ENCODE results near the gene PNPLA2. TPM values are rescaled to one million over a fixed set of nuclear protein-coding genes. Genes with fewer than 3 reads are reported as not detected.
A peak's percentile ranks its signal among the peaks of the same experiment; 100 is the strongest.

Gene PNPLA2
- total and polyA plus RNA-seq, 2 of the 8 experiments (the other 6 are each of a cell fraction or from before 2014, with no cell fraction given) = 30.9 to 62.1 TPM

DNA sequence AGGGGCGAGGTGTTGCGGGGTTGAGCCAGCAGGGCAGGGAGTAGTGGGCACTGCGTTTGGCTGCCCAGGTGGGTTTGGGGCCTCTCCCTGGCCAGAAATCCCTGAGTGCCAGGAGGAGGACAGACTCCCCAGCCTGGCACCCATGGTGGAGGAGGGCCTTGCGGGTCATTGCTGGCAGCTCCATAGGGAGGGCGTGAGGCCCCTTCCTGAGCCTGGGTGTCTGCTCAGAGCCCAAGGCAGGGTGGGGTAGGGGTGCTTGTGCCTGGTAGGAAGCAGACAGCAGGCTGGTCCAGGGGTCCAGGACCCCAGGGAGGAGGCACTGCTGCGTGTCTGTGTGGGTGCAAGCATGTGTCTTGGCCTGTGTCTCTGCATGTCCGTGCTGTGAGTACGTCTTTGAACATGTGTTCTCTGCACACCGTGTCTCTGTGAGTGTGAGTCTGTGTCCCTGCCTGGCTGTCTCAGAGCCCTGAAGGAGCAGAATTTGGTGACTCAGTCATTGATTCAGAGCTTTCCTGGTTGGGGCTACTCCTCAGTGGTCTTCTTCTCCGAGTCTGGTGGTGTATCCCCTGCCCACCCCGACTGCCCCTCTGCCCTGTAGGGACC, 27.9 kb downstream of the PNPLA2 start:
- Histone ChIP-seq H3K23ac (ENCODE audit: insufficient read length) (no peak overlapping the region), H3K27me3 (replicated peaks in 1 of 4; ENCODE audit: control insufficient read depth in 3 of 4, extremely low read depth in 1 of 4, insufficient read depth in 3 of 4, low read length in 3 of 4) (peaks cover 0 to 2% (median 0%) of the 10 kb centered on the region in 4 experiments; a peak in 4 of 7 replicates), H3K18ac (ENCODE audit: extremely low read depth, low read length) (no peak overlapping the region), H3K9me3 (ENCODE audit: insufficient read depth in 2 of 2, low read depth in 1 of 2, low read length in 1 of 2) (no peaks in the 10 kb centered on the region), H4K5ac (ENCODE audit: insufficient read length, low read depth, low read length) (no peak overlapping the region), H4K91ac (replicated peaks; ENCODE audit: insufficient read length, low read length) (no peak overlapping the region), H4K20me1 (replicated peaks in 1 of 2; ENCODE audit: control insufficient read depth in 1 of 2, insufficient read depth in 2 of 2, low read length in 2 of 2) (peaks cover 10 to 20% of the 10 kb centered on the region in 2 experiments), H3K56ac (replicated peaks; ENCODE audit: insufficient read length, low read depth, low read length) (no peak overlapping the region), H3K27ac (ENCODE audit: low read depth, low read length) (no peak overlapping the region), H3K4me2 (ENCODE audit: insufficient read depth in 1 of 2, low read depth in 2 of 2, low read length in 2 of 2) (no peak overlapping the region), H3K4me1 (replicated peaks in 1 of 4; ENCODE audit: control insufficient read depth in 3 of 4, insufficient read depth in 4 of 4, low read length in 3 of 4) (peaks cover 0 to 44% (median 29%) of the 10 kb centered on the region in 4 experiments; a peak in 6 of 7 replicates), H3K4me3 (ENCODE audit: extremely low read depth in 1 of 4, insufficient read depth in 2 of 4, low read depth in 3 of 4, low read length in 4 of 4) (no peak overlapping the region), H2AK5ac (ENCODE audit: low read depth, low read length) (peak overlapping the region; percentile 40; the same call in 1 of the 2 replicates), H2AFZ (ENCODE audit: low read length) (no peak overlapping the region), H2BK5ac (ENCODE audit: low read depth, low read length) (peak overlapping the region; percentile 73; the same call in 1 of the 2 replicates), H3K4ac (replicated peaks; ENCODE audit: insufficient read length, low read depth, low read length) (no peak overlapping the region), H3K9ac (replicated peaks in 1 of 4; ENCODE audit: extremely low read depth in 1 of 4, low read depth in 3 of 4, low read length in 3 of 4) (no peak overlapping the region), H2BK120ac (replicated peaks; ENCODE audit: low read depth, low read length) (no peak overlapping the region), H3K14ac (ENCODE audit: insufficient read length) (no peak overlapping the region), H3K36me3 (ENCODE audit: control insufficient read depth in 2 of 4, insufficient read depth in 4 of 4, low read length in 3 of 4) (no peaks in the 10 kb centered on the region), H3K23me2 (ENCODE audit: low read depth, low read length) (peaks cover 32% of the 10 kb centered on the region; the same call in 1 of the 2 replicates), H4K8ac (ENCODE audit: extremely low read depth, insufficient read depth, low read length) (no peak overlapping the region), H2BK12ac (ENCODE audit: low read depth, low read length) (peak overlapping the region; percentile 9; the same call in 1 of the 2 replicates), H3K79me2 (ENCODE audit: control insufficient read depth in 1 of 2, insufficient read depth in 2 of 2, low read length in 2 of 2) (peaks cover 0 to 17% of the 10 kb centered on the region in 2 experiments; a peak in 1 of 4 replicates), H2BK20ac (ENCODE audit: low read length) (no peak overlapping the region; the same call in 1 of the 2 replicates), H2BK15ac (ENCODE audit: low read length) (peak overlapping the region; percentile 100), H3K79me1 (ENCODE audit: low read depth, low read length) (no peaks in the 10 kb centered on the region)
- DNase-seq (ENCODE audit: low read depth in 1 of 2, low spot score in 2 of 2) (no peak), FAIRE-seq (no peak)
- POLR2A ChIA-PET (ENCODE audit: partially characterized antibody) = interaction anchor here (0.6 to 40.4 kb wide), 6 partner anchors 11 to 173 kb away, joined by 3 to 1917 read pairs (median 3); partner anchors contain the start of genes CD151, CEND1, CHID1 and CRACR2B
- CTCF ChIA-PET (ENCODE audit: partially characterized antibody) = interaction anchor here (0.5 to 6.7 kb wide), 18 partner anchors 9 to 204 kb away, joined by 3 to 74 read pairs (median 4); partner anchors contain the start of gene PIDD1
- WGBS, 2 experiments (ENCODE audit: extremely low coverage in 1 of 2, insufficient coverage in 1 of 2, insufficient read length in 1 of 2, insufficient replicate concordance in 2 of 2, low coverage in 1 of 2, low lambda C conversion rate in 2 of 2, missing lambda C conversion rate in 1 of 2) = 93% methylated on average over 11 of the region's 11 CpGs; no CpG with 5 or more reads in 1 of the 2 experiments
- TF ChIP-seq SP1 (IDR thresholded peaks at IDR 0.05; ENCODE audit: low read depth, low read length) (no peak), KDM5A (IDR thresholded peaks at IDR 0.05; ENCODE audit: low read length) (no peak), TAF1 (IDR thresholded peaks at IDR 0.05; ENCODE audit: low read depth, low read length) (no peak), CEBPB (IDR thresholded peaks at IDR 0.05; ENCODE audit: low read depth, low read length) (no peak), GTF2F1 (IDR thresholded peaks at IDR 0.05; ENCODE audit: borderline replicate concordance, low read depth, low read length) (no peak), ASH2L (IDR thresholded peaks at IDR 0.05; ENCODE audit: low read length) (no peak), RAD21 (IDR thresholded peaks at IDR 0.05 in 1 of 2, conservative IDR thresholded peaks at IDR 0.05 in 1 of 2; ENCODE audit: low read depth in 2 of 2, low read length in 2 of 2) (no peak), RFX5 (IDR thresholded peaks at IDR 0.05; ENCODE audit: borderline replicate concordance, low read depth, low read length) (no peak), SAP30 (IDR thresholded peaks at IDR 0.05; ENCODE audit: insufficient read depth, insufficient replicate concordance, low read length) (no peak), YY1 (IDR thresholded peaks at IDR 0.05; ENCODE audit: low read depth, low read length) (no peak), SIX5 (IDR thresholded peaks at IDR 0.05; ENCODE audit: low read depth, low read length) (no peak), TCF12 (IDR thresholded peaks at IDR 0.05; ENCODE audit: low read depth, low read length) (no peak)
- TF ChIP-seq, protein P1, sequence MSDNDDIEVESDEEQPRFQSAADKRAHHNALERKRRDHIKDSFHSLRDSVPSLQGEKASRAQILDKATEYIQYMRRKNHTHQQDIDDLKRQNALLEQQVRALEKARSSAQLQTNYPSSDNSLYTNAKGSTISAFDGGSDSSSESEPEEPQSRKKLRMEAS (IDR thresholded peaks at IDR 0.05) = no peak

All from H1 (cell line).